Keratinocyte (primary cell): ENCODE results near the gene CLDN1. TPM values are rescaled to one million over a fixed set of nuclear protein-coding genes. Genes with fewer than 3 reads are reported as not detected.

ENCODE experiments used
- DNase-seq: peaks from one replicate; pipeline ENCODE4 v3.0.0-alpha.2; 2011; ENCODE audit warnings: low read depth, missing footprints, low spot score
- FAIRE-seq: peaks from 2 replicates; lab custom pipeline; 2011; peaks lifted over from hg19 to GRCh38; lab: Jason Lieb, UNC
- H2AFZ ChIP-seq: 2 replicates; pipeline ENCODE4 v1.6.0; 2012; ENCODE audit warnings: low read length, control low read depth, inconsistent platforms; ENCODE audit not compliant: control insufficient read depth
- H3K27ac ChIP-seq: 2 replicates; pipeline ENCODE4 v1.5.1; 2011; ENCODE audit warnings: low read length; ENCODE audit not compliant: control insufficient read depth, insufficient read depth
- H3K27me3 ChIP-seq: 3 replicates; pipeline ENCODE4 v1.6.0; 2011; ENCODE audit warnings: low read length; ENCODE audit not compliant: control insufficient read depth, insufficient read depth; ENCODE audit errors: extremely low read depth
- H3K36me3 ChIP-seq, 2 experiments: 2 replicates in 1 of 2; 3 replicates in 1 of 2; pipeline ENCODE4 v1.5.1; 2011; ENCODE audit warnings: low read length in 2 of 2, mild to moderate bottlenecking in 1 of 2; ENCODE audit not compliant: control insufficient read depth in 2 of 2, insufficient read depth in 2 of 2; ENCODE audit errors: extremely low read depth in 1 of 2
- H3K4me1 ChIP-seq: 3 replicates; pipeline ENCODE4 v1.5.1; 2011; ENCODE audit warnings: low read length; ENCODE audit not compliant: control insufficient read depth, insufficient read depth; ENCODE audit errors: extremely low read depth
- H3K4me2 ChIP-seq: 3 replicates; pipeline ENCODE4 v1.6.0; 2011; ENCODE audit warnings: low read depth, low read length; ENCODE audit not compliant: control insufficient read depth, insufficient read depth; ENCODE audit errors: extremely low read depth
- H3K4me3 ChIP-seq, 3 experiments: fragments of 200-600 bp in 1 of 3; sonication (generic) in 1 of 3; 2 replicates in 2 of 3; 3 replicates in 1 of 3; pipeline ENCODE4 v1.5.1; 2011 to 2016; ENCODE audit warnings: low read length in 3 of 3, mild to moderate bottlenecking in 3 of 3, control low read depth in 2 of 3, inconsistent platforms in 1 of 3, low read depth in 1 of 3, mixed read lengths in 1 of 3, mixed run types in 1 of 3, moderate library complexity in 1 of 3; ENCODE audit not compliant: control insufficient read depth in 2 of 3, insufficient read depth in 2 of 3; ENCODE audit errors: extremely low read depth in 1 of 3
- H3K79me2 ChIP-seq: 2 replicates; pipeline ENCODE4 v1.6.0; 2012; ENCODE audit warnings: low read length; ENCODE audit not compliant: control insufficient read depth, insufficient read depth
- H3K9ac ChIP-seq: 3 replicates; pipeline ENCODE4 v1.6.0; 2011; ENCODE audit warnings: low read length; ENCODE audit not compliant: control insufficient read depth, insufficient read depth; ENCODE audit errors: extremely low read depth
- H3K9me1 ChIP-seq: 3 replicates; pipeline ENCODE4 v1.6.0; 2011; ENCODE audit warnings: low read length; ENCODE audit not compliant: control insufficient read depth, insufficient read depth; ENCODE audit errors: extremely low read depth
- H3K9me3 ChIP-seq: 2 replicates; pipeline ENCODE4 v1.5.1; 2012; ENCODE audit warnings: low read depth, low read length; ENCODE audit not compliant: control insufficient read depth
- H4K20me1 ChIP-seq: 3 replicates; pipeline ENCODE4 v1.6.0; 2011; ENCODE audit warnings: low read length; ENCODE audit not compliant: control insufficient read depth, insufficient read depth; ENCODE audit errors: extremely low read depth
- CTCF ChIP-seq, 3 experiments: IDR thresholded peaks in 1 of 3; conservative IDR thresholded peaks in 1 of 3; optimal IDR thresholded peaks in 1 of 3; 2 replicates in 2 of 3; 3 replicates in 1 of 3; pipeline versions ENCODE3 to v1.5.1; 2011; ENCODE audit warnings: low read length in 3 of 3, mild to moderate bottlenecking in 3 of 3, moderate library complexity in 2 of 3, control low read depth in 1 of 3, inconsistent platforms in 1 of 3; ENCODE audit not compliant: insufficient read depth in 2 of 3; ENCODE audit errors: extremely low read depth in 1 of 3
- EZH2 ChIP-seq: IDR thresholded peaks from one replicate; pipeline ENCODE4 v1.6.1; 2012; ENCODE audit warnings: inconsistent platforms, mild to moderate bottlenecking, low read length, moderate library complexity
- dilution Hi-C: fragments of 300-500 bp; cut with MboI; formaldehyde crosslinking; loops from one replicate; pipeline ENCODE4 v1.7.0; 2020; ENCODE audit warnings: low sequenced_read_pairs; ENCODE audit not compliant: extremely low pct_ligation_motif_present
- polyA plus RNA-seq, 5 experiments: library from polyadenylated mRNA; depleted of rRNA in 3 of 5; stranded (reverse) in 3 of 5; stranded (forward) in 1 of 5; unstranded in 1 of 5; fragments of >200 nt; gene quantifications; 1 replicate in 1 of 5; 2 replicates in 3 of 5; 3 replicates in 1 of 5; pipeline versions ENCODE4 v1.2.1 to v1.2.3, GENCODE V29; 2011 to 2012; ENCODE audit warnings: missing spikeins in 2 of 5, low read depth in 1 of 5, low replicate concordance in 1 of 5

The CLDN1 gene
- polyA plus RNA-seq, 1 donor (not counting 4 experiments of a cell fraction or from before 2014, with no cell fraction given): 218 TPM

GRCh38 chr3:190303884-190304283 lies 18.4 kb downstream of the CLDN1 start:
- TF ChIP-seq CTCF (optimal IDR thresholded peaks at IDR 0.05 in 1 of 3, IDR thresholded peaks at IDR 0.05 in 1 of 3, conservative IDR thresholded peaks at IDR 0.05 in 1 of 3; ENCODE audit: extremely low read depth in 1 of 3, insufficient read depth in 2 of 3, low read length in 3 of 3) (no peak), EZH2 (no peak)
- H3K9me1 ChIP-seq: no peaks in the 10 kb centered on the region
- H3K27me3 ChIP-seq: no peaks in the 10 kb centered on the region
- H3K79me2 ChIP-seq: no peaks in the 10 kb centered on the region
- peak overlapping the region; percentile 41 for H2AFZ ChIP-seq
- no peaks in the 10 kb centered on the region for H4K20me1 ChIP-seq
- peak overlapping the region; percentile 70 for H3K27ac ChIP-seq
- H3K36me3 ChIP-seq: no peaks in the 10 kb centered on the region
- H3K9me3 ChIP-seq: no peaks in the 10 kb centered on the region
- peaks cover 55% of the 10 kb centered on the region for H3K4me1 ChIP-seq
- peak; percentile 90 for FAIRE-seq
- H3K4me2 ChIP-seq: peak overlapping the region; percentile 50
- DNase-seq: no peak
- dilution Hi-C loops: no loop called here
- no peak overlapping the region for H3K9ac ChIP-seq
- H3K4me3 ChIP-seq: no peak overlapping the region

- H4K20me1 ChIP-seq: no peaks in the 10 kb centered on the region
- H3K27ac ChIP-seq: peak overlapping the region; percentile 70
- H3K4me2 ChIP-seq: peak overlapping the region; percentile 45
- H3K9me3 ChIP-seq: no peaks in the 10 kb centered on the region
- H3K9me1 ChIP-seq: no peaks in the 10 kb centered on the region
- peaks cover 55% of the 10 kb centered on the region for H3K4me1 ChIP-seq
- peak overlapping the region; percentile 51 for H2AFZ ChIP-seq
- no peaks in the 10 kb centered on the region for H3K79me2 ChIP-seq
- DNase-seq: no peak
- H3K27me3 ChIP-seq: no peaks in the 10 kb centered on the region
- no peak for FAIRE-seq
- no peak overlapping the region for H3K9ac ChIP-seq
- H3K4me3 ChIP-seq: no peak overlapping the region
- H3K36me3 ChIP-seq: no peaks in the 10 kb centered on the region
- dilution Hi-C loops: no loop called here
- TF ChIP-seq CTCF (optimal IDR thresholded peaks at IDR 0.05 in 1 of 3, IDR thresholded peaks at IDR 0.05 in 1 of 3, conservative IDR thresholded peaks at IDR 0.05 in 1 of 3; ENCODE audit: extremely low read depth in 1 of 3, insufficient read depth in 2 of 3, low read length in 3 of 3) (no peak), EZH2 (no peak)
Observed at GRCh38 chr3:190302212-190302867, 19.9 kb downstream of the CLDN1 start.
